GM06990 (cell line): ENCODE measurements around the gene ANGPTL8.

Experiments
- DNase-seq: peaks from one replicate; pipeline ENCODE4 v3.0.0-alpha.2; 2011; ENCODE audit not compliant: insufficient read length; ENCODE audit errors: extremely low read depth
- H3K27me3 ChIP-seq: replicated peaks from 2 replicates; pipeline ENCODE4 v1.6.0; 2011; ENCODE audit warnings: low read length; ENCODE audit not compliant: control insufficient read depth, insufficient read depth
- H3K36me3 ChIP-seq: 2 replicates; pipeline ENCODE4 v1.5.1; 2011; ENCODE audit warnings: low read length; ENCODE audit not compliant: control insufficient read depth, insufficient read depth
- H3K4me3 ChIP-seq: replicated peaks from 2 replicates; pipeline ENCODE4 v1.5.1; 2011; ENCODE audit warnings: low read depth, mild to moderate bottlenecking, control low read depth, low read length
- TF ChIP-seq, protein P1 (sequence below): IDR thresholded peaks from 2 replicates; pipeline ENCODE4 v1.5.1; 2011; ENCODE audit warnings: low read length, control low read depth, mild to moderate bottlenecking, inconsistent platforms; ENCODE audit not compliant: insufficient read depth, poor library complexity, severe bottlenecking

ANGPTL8 gene

DNA sequence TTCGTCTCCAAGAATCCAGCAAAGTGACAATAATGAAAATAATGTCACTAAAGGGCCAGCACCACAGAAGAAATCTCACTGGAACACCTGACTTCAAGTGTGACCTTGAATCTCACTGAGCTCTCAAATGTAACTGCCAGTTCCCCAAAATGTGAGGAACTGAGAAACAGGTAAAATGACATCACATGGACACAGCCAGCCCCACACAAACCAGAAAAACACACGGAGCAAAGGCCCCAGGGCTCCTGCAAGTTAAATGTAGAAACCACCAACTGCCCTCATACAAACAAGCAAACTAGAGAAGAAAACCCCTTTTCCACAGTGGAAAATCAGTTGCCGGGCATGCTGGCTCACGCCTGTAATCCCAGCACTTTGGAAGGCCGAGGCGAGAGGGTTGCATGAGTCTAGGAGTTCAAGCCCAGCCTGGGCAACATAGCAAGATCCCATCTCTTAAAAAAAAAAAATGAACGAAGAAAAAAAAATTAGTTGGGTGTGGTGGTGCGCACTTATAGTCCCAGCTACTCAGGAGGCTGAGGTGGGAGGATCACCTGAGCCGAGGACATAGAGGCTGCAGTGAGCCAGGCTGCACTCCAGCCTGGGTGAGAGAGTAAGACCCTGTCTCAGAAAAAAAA is 33.4 kb upstream of the ANGPTL8 start:
- Histone ChIP-seq H3K27me3 (no peaks in the 10 kb centered on the region), H3K4me3 (no peak overlapping the region), H3K36me3 (no peaks in the 10 kb centered on the region)
- peak; percentile 56 for DNase-seq
- TF ChIP-seq, protein P1, sequence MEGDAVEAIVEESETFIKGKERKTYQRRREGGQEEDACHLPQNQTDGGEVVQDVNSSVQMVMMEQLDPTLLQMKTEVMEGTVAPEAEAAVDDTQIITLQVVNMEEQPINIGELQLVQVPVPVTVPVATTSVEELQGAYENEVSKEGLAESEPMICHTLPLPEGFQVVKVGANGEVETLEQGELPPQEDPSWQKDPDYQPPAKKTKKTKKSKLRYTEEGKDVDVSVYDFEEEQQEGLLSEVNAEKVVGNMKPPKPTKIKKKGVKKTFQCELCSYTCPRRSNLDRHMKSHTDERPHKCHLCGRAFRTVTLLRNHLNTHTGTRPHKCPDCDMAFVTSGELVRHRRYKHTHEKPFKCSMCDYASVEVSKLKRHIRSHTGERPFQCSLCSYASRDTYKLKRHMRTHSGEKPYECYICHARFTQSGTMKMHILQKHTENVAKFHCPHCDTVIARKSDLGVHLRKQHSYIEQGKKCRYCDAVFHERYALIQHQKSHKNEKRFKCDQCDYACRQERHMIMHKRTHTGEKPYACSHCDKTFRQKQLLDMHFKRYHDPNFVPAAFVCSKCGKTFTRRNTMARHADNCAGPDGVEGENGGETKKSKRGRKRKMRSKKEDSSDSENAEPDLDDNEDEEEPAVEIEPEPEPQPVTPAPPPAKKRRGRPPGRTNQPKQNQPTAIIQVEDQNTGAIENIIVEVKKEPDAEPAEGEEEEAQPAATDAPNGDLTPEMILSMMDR = no peak

GRCh38 chr19:11208561-11209471 is 30.6 kb upstream of the ANGPTL8 start:
- TF ChIP-seq, protein P1 = no peak
- no peak overlapping the region for H3K4me3 ChIP-seq
- H3K36me3 ChIP-seq = no peaks in the 10 kb centered on the region
- no peak for DNase-seq
- no peaks in the 10 kb centered on the region for H3K27me3 ChIP-seq

- DNase-seq = no peak
- Histone ChIP-seq H3K36me3 (no peaks in the 10 kb centered on the region), H3K4me3 (no peak overlapping the region), H3K27me3 (no peaks in the 10 kb centered on the region)
- TF ChIP-seq, protein P1 = no peak
Measured at GRCh38 chr19:11209839-11210655, 29.4 kb upstream of the ANGPTL8 start.

DNA sequence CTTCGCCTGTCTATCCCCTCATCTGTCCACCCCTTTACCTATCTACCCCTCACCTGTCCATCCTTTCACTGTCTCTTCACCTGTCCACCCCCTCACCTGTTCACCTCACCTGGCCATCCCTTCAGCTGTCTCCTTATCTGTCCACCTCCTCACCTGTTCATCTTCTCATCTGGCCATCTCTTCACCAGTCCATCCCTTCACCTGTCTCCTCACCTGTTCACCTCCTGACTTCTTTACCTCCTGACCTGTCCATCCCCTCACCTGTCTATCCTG is 28.8 kb upstream of the ANGPTL8 start:
- no peak for DNase-seq
- Histone ChIP-seq H3K36me3 (no peaks in the 10 kb centered on the region), H3K27me3 (no peaks in the 10 kb centered on the region), H3K4me3 (no peak overlapping the region)
- TF ChIP-seq, protein P1 = no peak

DNA sequence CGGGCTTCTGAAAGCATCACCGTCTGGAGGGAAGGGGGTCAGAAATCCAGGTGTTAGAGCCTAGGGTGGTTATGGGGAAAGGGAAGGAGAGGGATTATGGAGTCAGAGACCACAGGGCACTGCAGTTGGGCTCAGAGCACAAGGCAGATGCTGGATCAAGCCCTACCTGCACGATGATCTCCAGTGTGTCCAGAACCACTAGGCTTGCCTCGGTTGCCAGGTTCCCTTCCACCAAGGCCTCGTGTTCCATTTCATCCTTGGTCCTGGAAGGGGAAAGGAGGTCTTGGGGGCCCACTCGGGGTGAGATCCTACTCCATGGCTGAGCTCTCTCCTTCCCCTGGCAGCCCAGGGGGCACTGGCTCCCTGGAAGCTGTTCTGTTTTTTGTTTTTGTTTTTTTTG is 25.0 kb upstream of the ANGPTL8 start:
- TF ChIP-seq, protein P1 = no peak
- Histone ChIP-seq H3K27me3 (no peaks in the 10 kb centered on the region), H3K4me3 (no peak overlapping the region), H3K36me3 (no peaks in the 10 kb centered on the region)
- no peak for DNase-seq
